Psoas muscle (tissue), 8 donors: ENCODE measurements around the gene VCAN. TPM values are rescaled to one million over a fixed set of nuclear protein-coding genes. Genes with fewer than 3 reads are reported as not detected.
A peak's percentile ranks its signal among the peaks of the same experiment; 100 is the strongest.

Experiments used
- ATAC-seq, 4 donors: fragments of 200-7000 bp; cut with Tn5 transposase; one replicate each; pipeline ENCODE4 v1.9.1; 2020; ENCODE audit warnings: moderate library complexity in 3 of 4, mild to moderate bottlenecking in 2 of 4
- DNase-seq, 2 donors: peaks; one replicate each; pipeline ENCODE4 v3.0.0-alpha.2; 2020
- H3K27ac ChIP-seq: fragments of 200-600 bp; one replicate; pipeline ENCODE4 v1.8.0; 2022
- H3K27me3 ChIP-seq, 3 donors: fragments of 200-600 bp in 1 of 3; one replicate each; pipeline versions ENCODE4 v1.6.1 to v1.8.0; 2013 to 2022; ENCODE audit warnings: low read length in 2 of 3, mild to moderate bottlenecking in 2 of 3, moderate library complexity in 1 of 3; ENCODE audit not compliant: insufficient read depth in 3 of 3
- H3K36me3 ChIP-seq, 2 donors: fragments of 200-600 bp in 1 of 2; one replicate each; pipeline versions ENCODE4 v1.6.1 to v1.8.0; 2013 to 2022; ENCODE audit warnings: low read depth in 1 of 2, mild to moderate bottlenecking in 1 of 2, moderate library complexity in 1 of 2; ENCODE audit not compliant: insufficient read depth in 1 of 2
- H3K4me1 ChIP-seq: fragments of 200-600 bp; one replicate; pipeline ENCODE4 v1.8.0; 2022
- H3K4me3 ChIP-seq: fragments of 200-600 bp; one replicate; pipeline ENCODE4 v1.8.0; 2022; ENCODE audit warnings: mild to moderate bottlenecking
- H3K9me3 ChIP-seq: fragments of 200-600 bp; one replicate; pipeline ENCODE4 v1.8.0; 2022
- CTCF ChIP-seq: fragments of 200-600 bp; IDR thresholded peaks from one replicate; pipeline ENCODE4 v1.8.0; 2022; ENCODE audit warnings: antibody characterized with exemption
- WGBS, 3 donors: extraction: QIAGEN DNeasy Blood & Tissue Kit; methylation state at CpG; one replicate each; pipeline versions ENCODE4 v1.1.6 to v1.1.7; 2013; 5-methylcytosine and 5-hydroxymethylcytosine counted together
- intact Hi-C, 2 donors: fragments of 100-400 bp; cut with DNase I; formaldehyde crosslinking; loops; one replicate each; pipeline versions ENCODE4 v1.11.0 to v1.14.2; 2022
- polyA plus RNA-seq, 3 donors: library from polyadenylated mRNA; stranded (reverse); fragments of 200-250 nt; gene quantifications; one replicate each; pipeline ENCODE4 v1.2.3, GENCODE V29; 2013
- total RNA-seq, 4 donors: library from RNA; stranded (reverse); fragmentation: NEBNext Ultra II Directional in 2 of 4; extraction: Animal tissue kit (Norgen Biotek cat#: 25700) in 2 of 4; gene quantifications; one replicate each; pipeline versions ENCODE4 v1.2.1 to v1.2.4, GENCODE V29; 2021 to 2023
- donor health status: healthy with polysubstance abuse.
- donor health status: DM: no; HTN: no; CAD: no; lungs with moderate emphysema.
- donor health status: Bipolar disorder and iron deficiency.
- donor health status: healthy.
- donor health status: DM: yes; HTN: yes; CAD: no.
- donor health status: DM: no; HTN: no; CAD: no.
- donor health status: DM: no; HTN: no; CAD: no.
- donor health status: DM: yes; HTN: yes; CAD: no.

Gene VCAN
- total and polyA plus RNA-seq, 7 donors = 2.7 to 26.1 (median 8.8) TPM

- Histone ChIP-seq H3K4me1 (no peaks in the 10 kb centered on the region), H3K36me3 (no peaks in the 10 kb centered on the region), H3K27ac (no peak overlapping the region), H3K4me3 (no peak overlapping the region), H3K9me3 (no peaks in the 10 kb centered on the region), H3K27me3 (no peaks in the 10 kb centered on the region)
- no peak for DNase-seq
- no peak for ATAC-seq
- TF ChIP-seq CTCF = no peak
- intact Hi-C loops = loop anchor here (5.0 to 10.0 kb wide), 2 partner anchors 917 to 1210 kb away; no protein-coding TSS in a partner anchor
- 32 to 61% (median 43%) methylated on average over 1 of the region's 1 CpG for WGBS, 3 donors
These were observed 90.6 kb downstream of the VCAN start for GRCh38 chr5:83562071-83562606.

GRCh38 chr5:83562791-83563557, 91.4 kb downstream of the VCAN start:
- no peaks in the 10 kb centered on the region for H3K9me3 ChIP-seq
- intact Hi-C loops = loop anchor here (5.0 to 10.0 kb wide), 2 partner anchors 918 to 1211 kb away; no protein-coding TSS in a partner anchor
- no peak for DNase-seq
- H3K36me3 ChIP-seq = no peaks in the 10 kb centered on the region
- H3K4me1 ChIP-seq = no peaks in the 10 kb centered on the region
- peak in 2 of 4 donors; percentile 7 to 65 for ATAC-seq
- no peaks in the 10 kb centered on the region for H3K27me3 ChIP-seq
- no peak for TF ChIP-seq CTCF
- H3K4me3 ChIP-seq = no peak overlapping the region
- peak overlapping the region; percentile 8 for H3K27ac ChIP-seq
- WGBS, 3 donors = 41 to 59% (median 41%) methylated on average over 5 of the region's 5 CpGs

- 58 to 70% (median 62%) methylated on average over 7 of the region's 7 CpGs for WGBS, 3 donors
- DNase-seq (no peak), ATAC-seq (no peak)
- TF ChIP-seq CTCF = no peak
- H3K36me3 ChIP-seq = no peaks in the 10 kb centered on the region
- intact Hi-C loops = loop anchor here (2.0 to 10.0 kb wide), 3 partner anchors 919 to 1215 kb away; no protein-coding TSS in a partner anchor
- no peak overlapping the region for H3K27ac ChIP-seq
- H3K4me3 ChIP-seq = no peak overlapping the region
- H3K27me3 ChIP-seq = no peaks in the 10 kb centered on the region
- H3K9me3 ChIP-seq = no peaks in the 10 kb centered on the region
- H3K4me1 ChIP-seq = no peaks in the 10 kb centered on the region
These were observed 92.1 kb downstream of the VCAN start for GRCh38 chr5:83563631-83564030.

GRCh38 chr5:83564069-83564749, 92.7 kb downstream of the VCAN start:
- no peaks in the 10 kb centered on the region for H3K36me3 ChIP-seq
- ATAC-seq (peak in 2 of 4 donors; percentile 52 to 73), DNase-seq (no peak)
- H3K27me3 ChIP-seq = no peaks in the 10 kb centered on the region
- no peak overlapping the region for H3K4me3 ChIP-seq
- TF ChIP-seq CTCF = peak; percentile 69
- no peaks in the 10 kb centered on the region for H3K4me1 ChIP-seq
- intact Hi-C loops = loop anchor here (2.0 to 10.0 kb wide), 3 partner anchors 919 to 1215 kb away; no protein-coding TSS in a partner anchor
- WGBS, 3 donors = 17 to 23% (median 20%) methylated on average over 5 of the region's 5 CpGs
- H3K9me3 ChIP-seq = no peaks in the 10 kb centered on the region
- no peak overlapping the region for H3K27ac ChIP-seq
